Measurements from ENCODE around the gene MYADML2.

Gene MYADML2

GRCh38 chr17:81909966-81910839 is 36.8 kb downstream of the MYADML2 start:
- no peak for DNase-seq

GRCh38 chr17:81909231-81909630 is 37.8 kb downstream of the MYADML2 start:
- DNase-seq: no peak

GRCh38 chr17:81908793-81909192 is 38.2 kb downstream of the MYADML2 start:
- no peak for DNase-seq

- no peak for DNase-seq
Measured at GRCh38 chr17:81907219-81908145, 39.6 kb downstream of the MYADML2 start.

GRCh38 chr17:81906476-81907218 is 40.4 kb downstream of the MYADML2 start:
- DNase-seq: no peak

GRCh38 chr17:81905993-81906392 is 41.0 kb downstream of the MYADML2 start:
- DNase-seq: no peak

- no peak for DNase-seq
Measured at GRCh38 chr17:81905424-81905875, 41.6 kb downstream of the MYADML2 start.

GRCh38 chr17:81904600-81905423 is 42.2 kb downstream of the MYADML2 start:
- DNase-seq: no peak

- DNase-seq: no peak
Measured at GRCh38 chr17:81903896-81904599, 43.0 kb downstream of the MYADML2 start.

GRCh38 chr17:81903415-81903831 is 43.6 kb downstream of the MYADML2 start:
- no peak for DNase-seq

- DNase-seq: no peak
Measured at GRCh38 chr17:81902653-81903414, 44.2 kb downstream of the MYADML2 start.

GRCh38 chr17:81902023-81902652 is 44.9 kb downstream of the MYADML2 start, which contains the start of gene NPB:
Gene NPB (plus strand): TSS chr17:81902238. CDS start chr17:81902278, 40 bp downstream.
- no peak for DNase-seq

GRCh38 chr17:81901167-81902022 is 45.6 kb downstream of the MYADML2 start:
- no peak for DNase-seq

- DNase-seq: no peak
Measured at GRCh38 chr17:81900181-81900820, 46.7 kb downstream of the MYADML2 start.

- DNase-seq: no peak
Measured at GRCh38 chr17:81899514-81900166, 47.4 kb downstream of the MYADML2 start.

- no peak for DNase-seq
Measured at GRCh38 chr17:81898885-81899284, 48.1 kb downstream of the MYADML2 start.
